HG02943 (cell line): ENCODE data around the gene ERCC3.

Experiments
- ATAC-seq: cut with Tn5 transposase; IDR thresholded peaks from one replicate; pipeline ENCODE4 v1.9.1; 2021; ENCODE audit warnings: mild to moderate bottlenecking, low read depth, moderate library complexity; ENCODE audit not compliant: unreplicated experiment

Gene ERCC3

DNA sequence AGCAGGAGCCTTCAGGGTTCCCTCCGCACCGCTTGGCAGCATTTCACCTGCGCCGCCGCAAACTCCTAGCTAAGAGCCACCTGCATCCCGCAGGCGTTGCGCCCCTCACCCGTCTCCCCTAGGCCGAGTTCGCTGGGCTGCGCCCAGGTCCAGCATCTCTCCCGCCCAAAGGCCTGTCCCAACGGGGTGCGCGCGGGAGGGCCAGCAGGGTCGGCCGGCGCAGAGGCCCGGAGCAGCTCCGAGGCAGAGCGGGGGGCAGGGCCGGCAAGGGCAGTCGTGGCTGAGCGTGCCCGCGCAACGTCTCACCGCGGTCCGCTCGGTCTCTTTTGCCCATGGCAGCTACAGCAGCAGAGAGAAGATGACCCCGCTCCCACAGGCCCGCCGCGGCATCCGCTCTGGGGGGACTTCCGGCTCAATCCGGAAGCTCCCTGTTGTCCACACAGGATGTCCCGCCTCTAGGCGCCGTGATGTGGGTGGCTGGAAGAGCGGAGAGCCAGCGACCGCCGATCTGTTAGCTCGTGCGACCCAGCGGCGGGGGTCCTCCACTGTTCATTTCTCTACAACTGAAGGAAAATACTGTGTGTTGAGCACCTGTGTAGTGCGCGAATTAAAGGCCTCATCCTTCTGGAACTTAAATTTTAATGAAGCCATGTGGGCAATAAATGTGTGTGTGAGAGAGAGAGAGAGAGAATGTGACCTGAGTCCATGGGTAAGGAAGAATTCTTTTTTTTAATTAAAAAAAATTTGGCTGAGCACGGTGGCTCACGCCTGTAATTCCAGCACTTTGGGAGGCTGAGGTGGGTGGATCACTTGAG is at the start of gene ERCC3:
Gene ERCC3, minus strand, starts transcription at position 397 of the 815 bp plus-strand sequence. Its CDS starts 63 bp downstream, at position 334.
- peak; percentile 99 for ATAC-seq

DNA sequence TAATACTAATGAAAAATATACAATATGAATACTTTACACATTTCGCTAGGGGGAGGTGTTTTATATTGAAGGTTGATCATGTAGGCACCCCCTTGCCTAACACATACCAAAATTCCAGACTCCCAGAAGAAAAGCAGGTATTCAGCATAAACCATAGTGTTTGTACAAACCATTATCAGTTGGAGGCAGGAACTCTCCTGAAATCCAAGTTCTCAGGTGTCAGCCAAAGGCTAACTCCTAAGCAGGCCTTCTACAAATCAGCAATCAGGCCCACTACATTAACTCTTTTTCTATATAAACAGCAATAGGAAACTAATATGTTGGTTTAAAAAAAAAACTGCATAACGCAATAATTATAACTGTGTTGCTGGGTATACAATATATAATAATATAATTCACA is 49.3 kb upstream of the ERCC3 start:
- ATAC-seq, result no peak

- ATAC-seq, result no peak
These were observed 48.2 kb upstream of the ERCC3 start for GRCh38 chr2:127342101-127342500.

DNA sequence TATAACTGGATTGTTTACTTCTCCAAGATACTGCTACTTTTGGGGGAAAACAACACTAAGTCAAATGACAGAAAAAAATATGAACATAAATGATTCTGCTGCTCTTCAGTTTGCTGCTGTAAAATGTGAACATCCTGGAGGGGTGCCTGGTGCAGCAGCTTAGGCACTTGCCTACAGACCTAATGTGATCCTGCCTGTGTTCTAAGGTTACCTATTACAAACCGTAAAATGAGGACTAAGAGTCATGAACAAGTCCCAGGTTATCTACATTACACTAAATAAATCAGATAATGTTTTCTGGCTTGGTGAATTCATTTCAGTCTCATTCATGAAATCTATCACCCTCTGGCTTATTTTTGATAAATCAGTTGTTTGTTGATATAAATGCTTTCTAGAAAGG is 38.4 kb upstream of the ERCC3 start:
- no peak for ATAC-seq

GRCh38 chr2:127330753-127331152 is 36.8 kb upstream of the ERCC3 start:
- peak; percentile 68 for ATAC-seq

GRCh38 chr2:127326289-127326945 is 32.5 kb upstream of the ERCC3 start:
- ATAC-seq, result no peak

GRCh38 chr2:127324635-127325034 is 30.7 kb upstream of the ERCC3 start:
- no peak for ATAC-seq

- no peak for ATAC-seq
These were observed 27.4 kb upstream of the ERCC3 start for GRCh38 chr2:127321303-127321702.

- no peak for ATAC-seq
These were observed 26.8 kb upstream of the ERCC3 start for GRCh38 chr2:127320586-127321275.

DNA sequence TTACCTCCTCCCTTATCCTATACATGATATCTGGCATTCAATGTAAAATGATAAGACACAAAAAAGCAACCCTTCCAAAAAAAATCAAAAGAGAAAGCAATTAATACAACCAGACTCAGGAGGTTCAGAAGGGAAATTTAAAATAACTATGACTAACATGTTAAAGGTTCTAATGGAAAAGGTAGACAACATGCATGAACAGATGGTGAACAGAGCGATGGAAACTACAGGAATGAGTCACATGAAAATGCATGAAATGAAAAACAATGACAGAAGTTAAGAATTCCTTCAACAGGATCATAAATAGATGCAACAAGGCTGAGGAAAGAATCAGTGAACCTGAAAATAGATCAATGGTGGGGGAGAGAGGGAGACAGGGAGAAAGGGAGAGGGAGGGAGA is 26.1 kb upstream of the ERCC3 start:
- no peak for ATAC-seq

DNA sequence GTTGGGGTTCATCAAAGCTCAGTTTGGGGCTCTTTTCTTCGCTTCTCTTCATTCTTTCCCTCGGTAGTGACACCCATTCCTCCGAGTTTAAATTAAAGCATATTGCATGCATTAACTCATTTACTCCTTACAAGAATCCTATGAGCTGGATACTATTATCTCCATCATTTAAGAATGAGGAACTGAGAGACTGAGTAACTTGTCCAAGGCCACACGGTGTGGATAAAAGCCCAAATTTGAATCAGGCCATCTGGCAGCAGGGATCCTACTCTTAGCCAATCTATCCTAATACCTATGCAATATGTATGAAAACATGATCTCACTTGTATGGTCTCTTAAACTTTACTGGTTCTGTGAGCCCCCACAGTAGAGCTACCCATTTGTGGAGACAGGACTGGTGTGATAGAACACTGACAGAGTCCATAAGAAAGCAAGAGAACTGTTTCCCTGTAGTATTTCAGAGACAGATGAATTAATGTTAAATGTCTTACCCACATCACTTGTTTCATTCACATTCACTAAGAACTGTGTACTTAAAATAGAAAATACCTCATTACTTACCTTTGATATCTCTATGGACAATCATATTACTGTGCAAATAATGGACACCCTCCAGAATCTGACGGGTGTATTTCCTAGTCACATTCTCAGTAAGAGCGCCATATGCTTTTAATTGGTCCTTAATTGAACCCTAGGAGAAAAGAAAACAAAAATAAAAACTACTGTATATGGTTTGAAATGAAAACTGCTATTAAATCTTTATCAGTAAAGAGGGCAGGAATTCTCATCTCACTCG is 20.4 kb upstream of the ERCC3 start:
- no peak for ATAC-seq

GRCh38 chr2:127313406-127313805 is 19.5 kb upstream of the ERCC3 start:
- peak; percentile 84 for ATAC-seq

GRCh38 chr2:127310980-127311379 is 17.0 kb upstream of the ERCC3 start:
- no peak for ATAC-seq

- no peak for ATAC-seq
These were observed 15.5 kb upstream of the ERCC3 start for GRCh38 chr2:127309468-127309867.

GRCh38 chr2:127308586-127309138 is 14.7 kb upstream of the ERCC3 start:
- no peak for ATAC-seq

DNA sequence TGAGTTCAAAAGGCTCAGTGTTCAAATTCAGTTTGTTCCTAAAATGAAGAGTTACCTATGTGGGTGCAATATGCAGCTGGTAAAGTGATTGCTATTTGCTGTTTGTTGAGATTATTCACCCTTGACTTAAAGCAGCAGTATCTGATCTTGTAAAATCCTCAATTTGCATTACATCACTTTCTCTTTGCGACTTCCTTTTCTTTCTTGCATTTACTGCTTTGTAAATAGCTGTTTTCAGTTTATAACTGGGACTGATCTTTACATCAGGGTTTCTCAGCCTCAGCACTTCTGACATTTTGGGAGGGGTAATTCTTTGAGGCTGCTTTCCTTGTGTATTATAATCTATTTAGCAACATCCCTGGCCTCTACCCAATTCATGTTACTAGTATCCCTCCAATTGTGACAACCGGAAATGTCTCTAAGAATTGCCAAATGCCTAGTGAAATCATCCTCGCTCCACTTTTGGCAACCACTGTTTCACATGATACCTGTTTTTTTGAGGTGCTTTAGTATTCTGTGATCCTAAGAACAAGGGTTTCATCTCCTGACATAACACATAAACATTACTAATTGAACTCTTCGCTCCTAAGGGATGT is 12.1 kb upstream of the ERCC3 start:
- ATAC-seq, result no peak

GRCh38 chr2:127302168-127302567 is 8.2 kb upstream of the ERCC3 start:
- no peak for ATAC-seq

DNA sequence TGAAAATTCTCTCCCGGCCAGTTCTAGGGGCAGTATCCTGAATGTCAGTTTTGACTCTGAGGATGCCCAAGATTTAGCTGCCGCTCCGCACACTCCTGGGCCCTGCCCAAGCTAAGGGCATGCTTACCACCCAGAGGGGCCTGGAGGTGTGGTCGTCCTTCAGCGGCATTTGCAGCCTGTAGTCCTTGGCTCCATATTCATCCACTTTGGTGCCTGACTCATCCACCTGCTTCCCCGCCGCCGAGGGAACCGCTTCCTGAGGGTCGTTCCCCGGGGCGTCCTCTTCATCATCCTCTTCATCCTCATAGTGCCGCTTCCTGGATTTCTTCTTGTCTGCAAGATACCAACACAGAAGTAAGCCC is 577 bp downstream of the ERCC3 start:
- no peak for ATAC-seq

GRCh38 chr2:127288274-127288673 is 5.7 kb downstream of the ERCC3 start:
- ATAC-seq, result no peak

- ATAC-seq, result no peak
These were observed 10.7 kb downstream of the ERCC3 start for GRCh38 chr2:127283275-127283674.
